GM12892 (cell line): ENCODE measurements around the gene AP3S2.

Experiments
- POLR2A ChIP-seq: IDR thresholded peaks from 2 replicates; pipeline ENCODE4 v1.6.1; 2011; ENCODE audit warnings: low read depth, low read length, control low read depth
- TAF1 ChIP-seq: IDR thresholded peaks from 2 replicates; pipeline ENCODE4 v1.6.1; 2011; ENCODE audit warnings: low read depth, mild to moderate bottlenecking, control low read depth, low read length, borderline replicate concordance

DNA sequence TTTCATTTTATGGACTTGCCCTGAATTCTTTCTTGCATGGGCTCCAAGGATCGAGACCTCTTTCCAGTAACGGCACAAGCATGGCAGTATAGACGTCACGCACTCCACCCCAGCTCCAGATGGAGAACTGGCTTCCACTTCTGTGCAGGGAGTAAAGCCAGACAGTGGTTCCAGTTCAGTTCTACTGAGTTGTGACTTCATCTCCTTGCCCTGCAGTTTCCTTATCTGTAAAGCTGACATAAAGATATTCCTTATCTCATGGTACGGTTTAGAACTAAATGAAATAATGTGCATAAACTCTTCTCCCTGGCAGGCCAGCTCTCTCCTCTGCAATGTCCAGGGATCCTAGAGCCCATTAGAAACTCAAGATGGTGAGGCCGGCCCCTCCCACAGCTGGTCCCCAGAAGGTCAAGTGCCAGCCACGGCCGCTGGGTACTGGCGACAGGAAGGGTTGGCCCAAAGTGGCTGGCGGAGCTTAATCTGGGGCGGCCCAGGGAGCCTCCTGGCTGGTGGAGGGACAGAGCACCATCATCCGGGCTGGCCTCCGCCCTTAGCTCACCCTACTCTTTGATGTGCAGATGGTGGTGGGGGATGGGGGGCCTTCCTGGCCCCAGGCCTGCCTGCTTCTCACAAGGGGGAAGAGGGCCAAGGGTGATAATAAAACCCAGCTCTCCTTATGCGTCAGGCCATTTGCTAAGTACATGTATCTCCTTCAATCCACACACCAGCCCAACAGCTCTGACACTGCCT, 110.5 kb downstream of the AP3S2 start:
- no peak for TF ChIP-seq TAF1
- no peak for TF ChIP-seq POLR2A
